Liver (tissue), 9 donors: Measurements from ENCODE around the gene DHH. TPM values are rescaled to one million over a fixed set of nuclear protein-coding genes. Genes with fewer than 3 reads are reported as not detected.
A peak's percentile ranks its signal among the peaks of the same experiment; 100 is the strongest.
"Not testable (repeated sequence)": the region's sequence is repeated elsewhere in the genome, so short reads cannot be mapped to it uniquely, and the experiment has no call there.

Experiments used
- DNase-seq: peaks from one replicate; pipeline ENCODE4 v3.0.0-alpha.2; 2017; ENCODE audit warnings: low spot score
- H3K27ac ChIP-seq, 2 donors: one replicate each; pipeline ENCODE4 v1.7.0; 2013; ENCODE audit warnings: inconsistent platforms in 2 of 2, low read length in 2 of 2, control low read depth in 1 of 2, low read depth in 1 of 2, mild to moderate bottlenecking in 1 of 2
- H3K27me3 ChIP-seq, 4 donors: one replicate each; pipeline versions ENCODE4 v1.6.1 to v1.7.0; 2013; ENCODE audit warnings: low read length in 3 of 4, inconsistent platforms in 1 of 4, mild to moderate bottlenecking in 1 of 4, moderate library complexity in 1 of 4; ENCODE audit not compliant: control insufficient read depth in 4 of 4, insufficient read depth in 4 of 4
- H3K36me3 ChIP-seq, 4 donors: one replicate each; pipeline versions ENCODE4 v1.6.1 to v1.7.0; 2013; ENCODE audit warnings: low read length in 3 of 4, mild to moderate bottlenecking in 3 of 4, low read depth in 1 of 4, moderate library complexity in 1 of 4; ENCODE audit not compliant: control insufficient read depth in 4 of 4, insufficient read depth in 3 of 4
- H3K4me1 ChIP-seq, 4 donors: one replicate each; pipeline versions ENCODE4 v1.6.1 to v1.7.0; 2013; ENCODE audit warnings: low read length in 3 of 4, mild to moderate bottlenecking in 3 of 4, moderate library complexity in 1 of 4; ENCODE audit not compliant: control insufficient read depth in 4 of 4, insufficient read depth in 4 of 4
- H3K4me3 ChIP-seq, 3 donors: one replicate each; pipeline versions ENCODE4 v1.6.1 to v1.7.0; 2013; ENCODE audit warnings: low read length in 3 of 3, control low read depth in 1 of 3, low read depth in 1 of 3, mild to moderate bottlenecking in 1 of 3
- H3K9ac ChIP-seq, 2 donors: one replicate each; pipeline ENCODE4 v1.7.0; 2013; ENCODE audit warnings: low read length in 2 of 2, mild to moderate bottlenecking in 2 of 2, moderate library complexity in 2 of 2, control low read depth in 1 of 2, low read depth in 1 of 2
- H3K9me3 ChIP-seq, 4 donors: one replicate each; pipeline versions ENCODE4 v1.6.1 to v1.7.0; 2013; ENCODE audit warnings: low read length in 3 of 4; ENCODE audit not compliant: control insufficient read depth in 4 of 4
- ATF3 ChIP-seq: IDR thresholded peaks from 2 replicates; pipeline ENCODE4 v1.6.1; 2016; ENCODE audit warnings: antibody characterized with exemption
- EGR1 ChIP-seq, 2 donors: IDR thresholded peaks; 2 replicates each; pipeline ENCODE4 v1.6.1; 2016 to 2018; ENCODE audit warnings: antibody characterized with exemption in 2 of 2, low read depth in 2 of 2
- FOXA1 ChIP-seq: IDR thresholded peaks from 2 replicates; pipeline ENCODE4 v1.6.1; 2016; ENCODE audit warnings: antibody characterized with exemption
- FOXA2 ChIP-seq: IDR thresholded peaks from 2 replicates; pipeline ENCODE4 v1.6.1; 2016; ENCODE audit warnings: antibody characterized with exemption
- GABPA ChIP-seq, 2 donors: IDR thresholded peaks in 1 of 2; conservative IDR thresholded peaks in 1 of 2; 2 replicates each; pipeline ENCODE4 v1.6.1; 2016; ENCODE audit warnings: antibody characterized with exemption in 2 of 2, mild to moderate bottlenecking in 1 of 2, moderate library complexity in 1 of 2
- HNF4A ChIP-seq, 2 donors: conservative IDR thresholded peaks; 2 replicates each; pipeline ENCODE4 v1.6.1; 2016; ENCODE audit warnings: antibody characterized with exemption in 2 of 2, mild to moderate bottlenecking in 2 of 2
- JUND ChIP-seq, 2 donors: IDR thresholded peaks; 2 replicates each; pipeline ENCODE4 v1.6.1; 2016; ENCODE audit warnings: antibody characterized with exemption in 2 of 2
- MAX ChIP-seq: IDR thresholded peaks from 2 replicates; pipeline ENCODE4 v1.6.1; 2016; ENCODE audit warnings: antibody characterized with exemption
- NR2F2 ChIP-seq: IDR thresholded peaks from 2 replicates; pipeline ENCODE4 v1.6.1; 2016; ENCODE audit warnings: antibody characterized with exemption
- RAD21 ChIP-seq, 2 donors: IDR thresholded peaks; 2 replicates each; pipeline ENCODE4 v1.6.1; 2016; ENCODE audit warnings: antibody characterized with exemption in 2 of 2, mild to moderate bottlenecking in 2 of 2
- REST ChIP-seq: IDR thresholded peaks from 2 replicates; pipeline ENCODE4 v1.6.1; 2016; ENCODE audit warnings: antibody characterized with exemption, mild to moderate bottlenecking
- RXRA ChIP-seq, 2 donors: IDR thresholded peaks; 2 replicates each; pipeline ENCODE4 v1.6.1; 2017 to 2018; ENCODE audit warnings: antibody characterized with exemption in 2 of 2, mild to moderate bottlenecking in 1 of 2
- SP1 ChIP-seq: IDR thresholded peaks from 2 replicates; pipeline ENCODE4 v1.6.1; 2018; ENCODE audit warnings: antibody characterized with exemption, mild to moderate bottlenecking
- YY1 ChIP-seq: IDR thresholded peaks from 2 replicates; pipeline ENCODE4 v1.6.1; 2016; ENCODE audit warnings: antibody characterized with exemption, mild to moderate bottlenecking
- ZBTB33 ChIP-seq: IDR thresholded peaks from 2 replicates; pipeline ENCODE4 v1.6.1; 2016; ENCODE audit warnings: antibody characterized with exemption
- WGBS: extraction: QIAGEN DNeasy Blood & Tissue Kit; methylation state at CpG from one replicate; pipeline ENCODE4 v1.1.7; 2013; 5-methylcytosine and 5-hydroxymethylcytosine counted together
- polyA plus RNA-seq, 2 donors: library from polyadenylated mRNA; stranded (reverse) in 1 of 2; unstranded in 1 of 2; fragments of 200-250 nt in 1 of 2; fragments of >200 nt in 1 of 2; fragmentation: Nextera tagmentation in 1 of 2; extraction: Ambion mirVana in 1 of 2; gene quantifications; one replicate each; pipeline versions ENCODE4 v1.2.1 to v1.2.3, GENCODE V29; 2013 to 2015
- total RNA-seq, 2 donors: library from RNA; depleted of rRNA; stranded (reverse); fragments of >200 nt; gene quantifications; one replicate each; pipeline ENCODE4 v1.2.3, GENCODE V29; 2014
- donor health status: healthy.
- donor health status: healthy.
- donor health status: healthy.
- donor health status: healthy.
- donor health status: healthy.

Gene DHH
- total and polyA plus RNA-seq, 4 donors = 0.08 to 0.09 (median 0.09) TPM; not detected in 1

- H3K9me3 ChIP-seq = no peaks in the 10 kb centered on the region
- no peak overlapping the region for H3K4me3 ChIP-seq
- 88% methylated on average over 4 of the region's 4 CpGs for WGBS
- no peak for DNase-seq
- H3K27me3 ChIP-seq = no peaks in the 10 kb centered on the region
- H3K4me1 ChIP-seq = peaks cover 1 to 33% (median 26%) of the 10 kb centered on the region in 4 donors
- no peak overlapping the region for H3K9ac ChIP-seq
- H3K27ac ChIP-seq = no peak overlapping the region
- no peak for TF ChIP-seq FOXA2
- TF ChIP-seq GABPA (IDR thresholded peaks at IDR 0.05 in 1 of 2, conservative IDR thresholded peaks at IDR 0.05 in 1 of 2) = no peak
- no peak for TF ChIP-seq RAD21 (IDR thresholded peaks at IDR 0.05)
- no peak for TF ChIP-seq REST
- TF ChIP-seq YY1 = no peak
- no peak for TF ChIP-seq SP1
- no peak for TF ChIP-seq RXRA (IDR thresholded peaks at IDR 0.05)
- TF ChIP-seq NR2F2 = no peak
- no peak for TF ChIP-seq JUND (IDR thresholded peaks at IDR 0.05)
- TF ChIP-seq HNF4A (conservative IDR thresholded peaks at IDR 0.05) = no peak
- no peak for TF ChIP-seq FOXA1
- TF ChIP-seq ATF3 = no peak
- no peak for TF ChIP-seq EGR1 (IDR thresholded peaks at IDR 0.05; ENCODE audit: low read depth in 2 of 2)
- no peaks in the 10 kb centered on the region for H3K36me3 ChIP-seq
Measured at GRCh38 chr12:49066120-49066519, 28.5 kb downstream of the DHH start.

- H3K27ac ChIP-seq = no peak overlapping the region
- no peak overlapping the region for H3K9ac ChIP-seq
- no peak overlapping the region for H3K4me3 ChIP-seq
- WGBS = 78% methylated on average over 5 of the region's 5 CpGs
- H3K27me3 ChIP-seq = no peaks in the 10 kb centered on the region
- no peaks in the 10 kb centered on the region for H3K9me3 ChIP-seq
- no peak for DNase-seq
- TF ChIP-seq JUND (IDR thresholded peaks at IDR 0.05) (no peak), ZBTB33 (no peak), MAX (no peak), SP1 (peak; percentile 31), RXRA (IDR thresholded peaks at IDR 0.05) (peak; percentile 26 to 47), EGR1 (IDR thresholded peaks at IDR 0.05; ENCODE audit: low read depth in 2 of 2) (no peak), FOXA1 (peak; percentile 49), HNF4A (conservative IDR thresholded peaks at IDR 0.05) (peak; percentile 11 to 31), FOXA2 (peak; percentile 70)
- H3K36me3 ChIP-seq = no peaks in the 10 kb centered on the region
- peaks cover 1 to 30% (median 24%) of the 10 kb centered on the region in 4 donors for H3K4me1 ChIP-seq
Measured at GRCh38 chr12:49064767-49065152, 29.8 kb downstream of the DHH start.

GRCh38 chr12:49061916-49062315, 32.7 kb downstream of the DHH start:
- not testable (repeated sequence) for H3K27me3 ChIP-seq, H3K9me3 ChIP-seq, DNase-seq, H3K4me3 ChIP-seq, H3K9ac ChIP-seq, H3K27ac ChIP-seq, H3K36me3 ChIP-seq
- 95% methylated on average over 17 of the region's 17 CpGs for WGBS
- peaks cover 5 to 46% (median 41%) of the 10 kb centered on the region in 4 donors for H3K4me1 ChIP-seq
